Astrocyte (in vitro differentiated cells and primary cell): Measurements from ENCODE around the gene MYBBP1A.

ENCODE experiments used
- CTCF ChIP-seq: IDR thresholded peaks from 2 replicates; pipeline ENCODE4 v1.5.1; 2011; ENCODE audit warnings: low read depth, mild to moderate bottlenecking, inconsistent platforms, low read length, moderate library complexity; ENCODE audit not compliant: insufficient read depth
- EZH2 ChIP-seq: IDR thresholded peaks from 2 replicates; pipeline ENCODE4 v1.6.1; 2012; ENCODE audit warnings: mild to moderate bottlenecking, low read length, inconsistent platforms; ENCODE audit not compliant: insufficient read depth

DNA sequence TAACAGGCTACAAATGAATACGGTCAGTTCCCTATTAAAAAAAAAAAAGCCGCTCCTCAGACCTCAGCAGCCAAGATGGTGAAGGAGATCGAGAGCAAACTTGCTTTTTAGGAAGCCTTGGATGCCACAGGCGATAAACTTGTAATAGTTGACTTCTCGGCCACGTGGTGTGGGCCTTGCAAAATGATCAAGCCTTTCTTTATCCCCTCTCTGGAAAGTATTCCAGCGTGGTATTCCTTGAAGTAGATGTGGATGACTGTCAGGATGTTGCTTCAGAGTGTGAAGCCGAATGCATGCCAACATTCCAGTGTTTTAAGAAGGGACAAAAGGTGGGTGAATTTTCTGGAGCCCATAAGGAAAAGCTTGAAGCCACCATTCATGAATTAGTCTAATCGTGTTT is 16.9 kb upstream of the MYBBP1A start:
- TF ChIP-seq EZH2 (no peak), CTCF (no peak)
